KBM-7 (cell line): ENCODE measurements around the gene SNX9.
"Not testable (repeated sequence)": the region's sequence is repeated elsewhere in the genome, so short reads cannot be mapped to it uniquely, and the experiment has no call there.

Experiments used
- DNase-seq: peaks from one replicate; pipeline ENCODE4 v3.0.0-alpha.2; 2015
- in situ Hi-C: fragments of 300-500 bp; cut with MboI; formaldehyde crosslinking; loops from 2 replicates; pipeline ENCODE4 v1.14.3; 2020; ENCODE audit warnings: low sequenced_read_pairs, low pct_unique_long_range_greater_than_20kb, mixed read lengths

Gene SNX9

GRCh38 chr6:157941101-157941863 lies 118.2 kb downstream of the SNX9 start:
- in situ Hi-C loops, result no loop called here
- no peak for DNase-seq

GRCh38 chr6:157942351-157942750 lies 119.3 kb downstream of the SNX9 start:
- in situ Hi-C loops, result no loop called here
- no peak for DNase-seq

- no peak for DNase-seq
- in situ Hi-C loops, result no loop called here
These were observed 120.4 kb downstream of the SNX9 start for GRCh38 chr6:157943249-157943963.

GRCh38 chr6:157943964-157944283 lies 120.9 kb downstream of the SNX9 start:
- in situ Hi-C loops, result no loop called here
- DNase-seq, result no peak

GRCh38 chr6:157944983-157945931 lies 122.2 kb downstream of the SNX9 start:
- in situ Hi-C loops, result no loop called here
- DNase-seq, result no peak

- in situ Hi-C loops, result no loop called here
- no peak for DNase-seq
These were observed 123.1 kb downstream of the SNX9 start for GRCh38 chr6:157946053-157946617.

GRCh38 chr6:157946865-157947532 lies 124.0 kb downstream of the SNX9 start:
- in situ Hi-C loops, result no loop called here
- peak; percentile 49 for DNase-seq

- in situ Hi-C loops, DNase-seq: not testable (repeated sequence)
These were observed 127.9 kb downstream of the SNX9 start for GRCh38 chr6:157950899-157951298.

GRCh38 chr6:157951828-157952227 lies 128.8 kb downstream of the SNX9 start:
- in situ Hi-C loops, result no loop called here
- no peak for DNase-seq

GRCh38 chr6:157952861-157953351 lies 129.9 kb downstream of the SNX9 start:
- no peak for DNase-seq

GRCh38 chr6:157953580-157954091 lies 130.6 kb downstream of the SNX9 start:
- peak; percentile 52 for DNase-seq
- in situ Hi-C loops, result no loop called here

More at GRCh38 chr6:157952861-157953351, 129.9 kb downstream of the SNX9 start:
- in situ Hi-C loops, result no loop called here

- peak; percentile 61 for DNase-seq
- in situ Hi-C loops, result no loop called here
These were observed 131.4 kb downstream of the SNX9 start for GRCh38 chr6:157954150-157955117.

- DNase-seq, result no peak
These were observed 132.6 kb downstream of the SNX9 start for GRCh38 chr6:157955675-157956074.

GRCh38 chr6:157956171-157956730 lies 133.2 kb downstream of the SNX9 start:
- in situ Hi-C loops, result no loop called here
- no peak for DNase-seq

More at GRCh38 chr6:157955675-157956074, 132.6 kb downstream of the SNX9 start:
- in situ Hi-C loops, result no loop called here

- DNase-seq, result no peak
- in situ Hi-C loops, result no loop called here
These were observed 136.6 kb downstream of the SNX9 start for GRCh38 chr6:157959451-157960227.

GRCh38 chr6:157961153-157961831 lies 138.2 kb downstream of the SNX9 start:
- no peak for DNase-seq
- in situ Hi-C loops, result no loop called here
